ENCODE results near the gene ADGRD1. TPM values are rescaled to one million over a fixed set of nuclear protein-coding genes. Genes with fewer than 3 reads are reported as not detected.

The ADGRD1 gene
- total RNA-seq, 1 experiment from 2014 or later: 11.8 TPM

DNA sequence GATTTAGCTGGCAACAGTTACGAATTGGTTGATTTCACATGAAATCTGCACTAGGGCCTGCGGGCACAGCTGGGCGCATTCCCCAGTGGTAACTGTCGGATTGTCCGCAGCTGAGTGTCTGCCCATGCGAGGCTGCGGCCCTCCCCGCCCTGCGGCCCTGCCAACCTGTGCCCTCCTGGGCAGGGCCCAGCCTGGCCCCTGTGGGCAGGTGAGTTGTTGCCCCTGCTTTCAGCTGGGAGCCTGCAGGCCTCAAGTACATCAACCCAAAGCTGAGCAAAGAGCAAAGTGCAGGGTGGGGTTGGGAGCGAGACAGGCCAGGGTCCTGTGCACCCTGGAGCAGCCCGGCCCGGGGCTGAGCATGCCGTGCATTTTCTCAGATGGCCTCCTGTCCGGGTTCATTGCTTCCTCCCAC lies 89.1 kb downstream of the ADGRD1 start:
- DNase-seq (ENCODE audit: low read depth): no peak

DNA sequence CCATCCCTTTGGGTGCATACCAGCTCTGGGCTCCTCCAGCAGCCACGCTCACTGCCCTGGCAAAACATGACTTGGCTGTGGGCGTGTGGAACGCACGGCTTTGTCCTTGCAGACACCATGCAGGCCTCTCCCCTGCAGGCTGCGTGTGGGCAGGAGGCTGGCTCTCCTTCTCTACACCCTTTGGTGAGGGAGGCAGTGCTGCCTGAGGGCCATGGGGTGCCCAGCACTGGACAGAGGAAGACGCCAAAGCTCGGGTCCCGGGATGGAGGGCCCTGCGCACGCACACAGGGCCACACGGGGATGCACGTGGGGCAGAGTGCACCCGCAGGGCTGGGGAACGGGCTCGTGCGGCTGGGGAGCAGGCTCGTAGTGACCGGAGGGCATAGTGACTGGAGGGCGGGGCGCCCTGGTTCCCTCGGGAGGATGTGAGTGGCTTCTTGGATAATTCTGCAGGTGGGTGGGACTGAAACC lies 89.7 kb downstream of the ADGRD1 start:
- no peak for DNase-seq (ENCODE audit: low read depth)

DNA sequence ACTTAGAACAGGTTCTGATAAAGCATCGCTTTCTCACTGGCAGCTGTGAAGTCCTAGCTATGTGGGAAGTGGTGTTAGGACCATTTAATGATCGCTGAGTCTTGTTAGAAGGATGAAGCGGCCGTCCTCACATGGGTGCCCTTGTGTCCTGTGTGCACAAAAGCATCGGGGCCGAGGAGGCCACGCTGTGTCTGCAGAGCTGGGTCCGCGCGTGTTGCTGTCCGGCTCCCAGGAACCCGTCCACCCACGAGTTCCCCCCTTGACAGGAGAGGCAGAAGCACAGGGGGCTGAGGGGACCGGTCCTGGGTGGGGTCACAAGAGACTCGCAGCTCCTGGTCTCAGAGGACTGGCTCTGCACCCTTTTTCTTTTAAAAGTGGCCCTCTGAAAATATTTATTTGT lies 90.4 kb downstream of the ADGRD1 start:
- DNase-seq (ENCODE audit: low read depth): no peak

DNA sequence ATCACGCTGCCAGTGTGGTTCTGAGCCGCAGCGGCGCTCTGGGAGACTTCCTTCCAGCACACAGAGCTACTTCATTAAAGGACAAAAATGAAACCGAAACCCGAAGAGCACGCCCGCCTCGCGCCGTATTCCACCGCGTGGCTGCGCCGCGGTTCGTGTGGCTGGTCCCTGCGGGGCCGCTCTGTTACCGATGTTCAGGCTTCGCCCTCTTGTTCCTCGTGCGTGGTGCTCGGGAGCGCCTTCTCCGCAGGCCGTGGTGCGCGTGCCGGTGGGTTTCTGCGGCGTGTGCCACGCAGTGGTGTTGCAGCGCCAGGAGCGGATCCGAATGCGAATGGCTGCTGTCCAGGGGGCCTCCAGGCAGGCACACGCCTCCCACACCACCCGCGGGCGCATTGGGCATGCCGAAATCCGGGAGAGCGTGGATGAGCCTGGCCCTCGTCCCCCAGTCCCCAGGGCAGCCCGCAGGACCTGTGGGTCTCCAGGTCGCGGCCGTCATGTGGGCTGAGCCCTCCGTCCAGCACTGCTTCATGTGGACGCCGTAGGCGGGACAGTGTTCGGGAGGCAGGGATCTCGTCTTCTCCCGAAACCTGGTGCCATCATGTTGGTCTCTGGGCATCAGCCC lies 91.2 kb downstream of the ADGRD1 start:
- DNase-seq (ENCODE audit: low read depth): peak; percentile 79

DNA sequence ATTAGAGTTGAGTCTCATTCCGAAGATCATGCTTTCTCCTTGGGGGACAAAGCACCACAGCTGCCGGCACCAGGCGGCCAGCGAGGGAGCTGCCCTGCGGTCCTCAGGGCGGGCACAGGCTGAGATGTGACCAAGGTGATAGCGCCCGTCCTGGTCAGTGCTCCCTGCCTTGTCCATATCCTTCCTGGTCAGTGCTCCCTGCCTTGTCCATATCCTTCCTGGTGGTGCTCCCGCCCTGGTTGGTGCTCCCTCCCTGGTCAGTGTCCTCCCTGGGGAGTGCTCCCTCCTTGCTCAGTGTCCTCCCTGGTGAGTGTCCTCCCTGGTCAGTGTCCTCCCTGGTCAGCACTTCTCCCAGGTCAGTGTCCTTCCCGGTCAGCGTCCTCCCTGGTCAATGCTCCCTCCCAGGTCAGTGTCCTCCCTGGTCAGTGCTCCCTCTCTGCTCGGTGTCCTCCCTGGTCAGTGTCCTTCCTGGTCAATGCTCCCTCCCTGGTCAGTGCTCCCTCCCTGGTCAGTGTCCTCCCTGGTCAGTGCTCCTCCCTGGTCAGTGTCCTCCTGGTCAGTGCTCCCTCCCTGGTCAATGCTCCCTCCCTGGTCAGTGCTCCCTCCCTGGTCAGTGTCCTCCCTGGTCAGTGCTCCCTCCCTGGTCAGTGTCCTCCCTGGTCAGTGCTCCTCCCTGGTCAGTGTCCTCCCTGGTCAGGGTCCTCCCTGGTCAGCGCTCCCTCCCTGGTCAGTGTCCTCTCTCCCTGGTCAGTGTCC lies 92.2 kb downstream of the ADGRD1 start:
- no peak for DNase-seq (ENCODE audit: low read depth)

DNA sequence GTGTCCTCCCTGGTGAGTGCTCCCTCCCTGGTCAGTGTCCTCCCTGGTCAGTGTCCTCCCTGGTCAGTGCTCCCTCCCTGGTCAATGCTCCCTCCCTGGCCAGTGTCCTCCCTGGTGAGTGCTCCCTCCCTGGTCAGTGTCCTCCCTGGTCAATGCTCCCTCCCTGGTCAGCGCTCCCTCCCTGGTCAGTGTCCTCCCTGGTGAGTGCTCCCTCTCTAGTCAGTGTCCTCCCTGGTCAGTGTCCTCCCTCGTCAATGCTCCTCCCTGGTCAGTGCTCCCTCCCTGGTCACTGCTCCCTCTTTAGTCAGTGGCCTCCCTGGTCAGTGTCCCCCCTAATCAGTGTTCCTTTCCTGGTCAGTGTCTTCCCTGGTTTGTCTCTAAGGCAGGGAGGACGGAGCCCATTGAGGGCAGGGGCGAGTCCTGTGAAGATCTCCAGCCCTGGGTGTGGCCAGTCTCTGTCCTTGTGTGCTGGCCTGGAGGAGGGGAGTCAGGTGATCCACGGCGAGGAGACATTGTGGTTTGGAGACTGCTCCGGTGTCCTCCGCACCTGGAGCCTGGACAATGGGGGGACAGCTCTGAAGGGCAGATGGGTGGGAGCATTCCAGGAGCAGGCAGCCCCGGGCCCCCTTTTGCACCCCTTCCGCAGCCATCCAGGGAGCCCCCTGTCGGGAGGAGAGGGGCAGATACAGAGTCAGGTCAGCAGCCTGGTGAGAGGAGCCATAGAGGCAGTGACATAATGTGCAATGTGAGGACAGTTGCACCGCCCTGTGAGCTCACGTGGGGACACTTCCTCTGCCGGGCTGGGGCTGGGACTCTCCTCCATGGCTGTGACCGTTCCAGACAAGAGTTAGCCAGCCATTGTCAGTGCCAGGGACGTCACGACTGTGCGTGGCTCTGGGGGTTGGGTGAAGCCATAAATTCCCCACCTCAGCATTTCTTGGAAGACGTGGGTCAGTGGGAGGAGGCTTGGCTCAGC lies 93.4 kb downstream of the ADGRD1 start:
- DNase-seq (ENCODE audit: low read depth): no peak

DNA sequence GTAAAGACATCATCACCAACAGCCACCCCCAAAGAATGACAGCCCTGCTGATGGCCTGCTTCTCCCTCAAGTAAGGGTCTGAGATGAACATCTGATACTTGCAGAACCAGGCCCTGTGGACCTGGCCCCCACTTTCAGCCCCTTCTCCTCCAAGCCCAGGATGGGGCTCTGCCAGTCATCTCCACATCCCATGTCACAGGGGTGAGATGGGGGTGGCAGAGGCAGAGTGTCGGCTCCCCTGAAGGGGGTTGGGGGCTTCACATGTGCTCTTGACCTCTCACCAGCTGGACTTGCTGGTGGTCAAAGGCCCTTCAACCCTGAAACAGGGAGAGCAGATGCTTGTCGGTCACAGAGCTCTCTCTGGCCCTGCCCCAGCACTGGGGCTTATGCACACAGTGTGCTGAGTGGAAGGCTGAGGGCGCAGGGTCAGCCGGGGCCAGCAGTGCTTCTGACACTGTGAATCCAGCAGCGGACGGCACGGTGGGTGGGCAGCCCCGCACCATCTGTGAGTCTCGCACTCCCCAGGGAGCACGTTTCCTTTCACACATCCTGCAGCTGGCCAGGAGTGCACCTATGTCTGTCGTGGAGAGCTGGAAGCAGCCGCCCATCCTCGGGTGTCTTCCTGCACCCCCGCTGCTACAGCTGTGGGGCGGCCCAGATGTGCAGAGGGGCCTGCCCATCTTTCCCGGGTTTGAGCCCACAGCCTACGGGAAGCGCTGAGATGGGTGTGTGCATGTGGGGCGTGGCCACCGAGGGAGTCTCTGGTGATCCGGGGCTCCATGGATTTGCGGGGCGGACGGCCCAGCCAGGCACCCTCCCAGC lies 94.3 kb downstream of the ADGRD1 start:
- DNase-seq (ENCODE audit: low read depth): no peak

DNA sequence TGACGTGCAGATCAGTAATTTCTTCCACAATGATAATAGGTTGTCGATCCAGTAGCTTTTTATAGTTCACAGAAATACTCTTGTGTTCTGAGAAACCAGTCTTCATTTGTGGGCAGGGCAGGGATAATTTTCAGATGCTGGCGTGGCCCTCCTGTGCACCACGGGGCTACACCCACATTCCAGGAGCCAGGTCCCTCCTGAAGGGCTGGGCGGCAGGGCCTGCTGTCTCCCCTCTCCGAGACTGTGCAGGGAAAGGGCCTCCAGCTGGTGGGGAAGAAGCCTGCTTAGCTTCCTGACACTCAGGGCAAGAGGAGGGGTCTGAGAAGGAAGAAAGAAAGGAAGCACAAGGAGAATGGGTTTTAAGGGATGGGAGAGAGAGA lies 94.9 kb downstream of the ADGRD1 start:
- DNase-seq (ENCODE audit: low read depth): no peak

DNA sequence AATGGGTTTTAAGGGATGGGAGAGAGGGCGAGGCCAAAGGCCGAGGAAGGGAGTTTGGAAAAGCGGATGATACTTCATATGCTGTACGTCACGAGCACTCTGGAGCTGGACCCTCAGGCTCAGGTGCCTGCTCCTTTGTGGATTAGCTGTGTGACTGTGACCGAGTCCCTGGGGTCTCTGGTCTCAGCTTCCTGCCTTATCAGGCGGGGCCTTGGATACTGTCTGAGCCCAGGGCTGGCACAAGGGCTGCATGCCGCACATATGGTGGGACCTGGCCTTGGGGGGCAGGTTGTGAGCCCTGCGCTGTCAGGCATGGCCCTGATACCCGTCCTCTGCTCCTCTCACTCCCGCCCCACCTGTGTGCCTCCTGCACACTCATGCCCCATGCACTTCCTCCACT lies 95.3 kb downstream of the ADGRD1 start:
- DNase-seq (ENCODE audit: low read depth): no peak

DNA sequence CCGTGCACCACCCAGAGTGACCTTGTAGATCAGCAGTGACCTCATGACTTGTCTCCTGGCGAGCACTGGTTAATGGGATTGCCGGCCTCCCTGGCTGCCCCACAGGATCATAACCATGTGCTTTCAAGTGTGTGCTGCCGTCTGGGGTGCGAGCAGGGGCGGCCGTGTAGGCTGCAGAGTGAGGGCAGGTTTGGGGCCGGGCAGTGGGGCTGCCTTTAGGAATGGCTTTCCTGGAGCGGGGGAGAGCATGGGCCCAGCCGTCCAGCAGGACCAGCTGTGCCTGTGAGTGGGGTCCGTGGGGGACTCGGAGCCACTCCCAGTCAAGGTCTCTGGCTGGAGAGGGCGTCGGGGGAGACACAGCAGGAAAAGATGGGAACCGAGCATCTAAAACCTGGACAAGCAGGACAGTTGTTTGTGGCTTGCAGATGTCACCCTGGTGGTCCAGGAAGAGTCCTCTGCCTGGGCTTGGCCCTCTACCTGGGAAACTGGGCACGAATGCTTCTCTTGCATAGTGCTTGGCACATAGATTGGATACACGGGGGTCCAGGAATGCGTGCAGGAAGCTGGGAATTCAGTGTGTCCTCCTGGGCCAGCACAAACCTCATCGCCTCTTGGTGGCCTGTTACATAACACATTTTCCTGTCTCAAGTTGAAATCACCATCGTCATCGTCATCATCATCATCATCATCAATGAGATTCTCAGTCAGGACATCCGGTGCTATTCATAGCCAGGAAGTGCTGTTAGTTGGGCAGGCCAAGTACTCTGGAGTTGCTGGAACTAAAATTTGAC lies 96.0 kb downstream of the ADGRD1 start:
- no peak for DNase-seq (ENCODE audit: low read depth)

DNA sequence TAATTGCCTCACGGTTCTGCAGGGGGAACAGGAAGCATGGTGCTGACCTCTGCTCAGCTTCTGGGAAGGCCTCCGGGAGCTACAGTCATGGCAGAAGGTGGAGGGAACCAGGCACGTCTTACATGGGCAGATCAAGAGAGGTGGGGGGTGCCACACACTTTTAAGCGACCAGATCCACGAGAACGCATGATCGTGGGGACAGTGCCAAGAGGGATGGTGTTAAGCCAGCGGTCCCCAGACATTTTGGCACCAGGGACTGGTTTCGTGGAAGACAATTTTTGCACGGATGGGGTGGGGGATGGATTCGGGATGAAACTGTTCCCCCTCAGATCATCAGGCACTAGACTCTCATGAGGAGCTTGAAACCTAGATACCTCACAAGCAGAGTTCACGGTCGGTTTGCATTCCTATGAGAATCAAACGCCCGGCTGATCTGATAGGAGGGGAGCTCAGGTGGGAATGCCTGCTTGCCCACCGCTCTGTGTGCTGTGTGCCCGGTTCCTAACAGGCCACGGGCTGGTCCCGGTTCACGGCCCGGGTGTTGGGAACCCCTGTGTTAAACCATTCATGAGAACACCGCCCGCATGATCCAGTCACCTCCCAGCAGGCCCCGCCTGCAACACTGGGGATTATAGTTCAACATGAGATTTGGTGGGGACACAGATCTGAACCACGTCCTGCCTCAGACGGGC lies 96.9 kb downstream of the ADGRD1 start:
- no peak for DNase-seq (ENCODE audit: low read depth)

DNA sequence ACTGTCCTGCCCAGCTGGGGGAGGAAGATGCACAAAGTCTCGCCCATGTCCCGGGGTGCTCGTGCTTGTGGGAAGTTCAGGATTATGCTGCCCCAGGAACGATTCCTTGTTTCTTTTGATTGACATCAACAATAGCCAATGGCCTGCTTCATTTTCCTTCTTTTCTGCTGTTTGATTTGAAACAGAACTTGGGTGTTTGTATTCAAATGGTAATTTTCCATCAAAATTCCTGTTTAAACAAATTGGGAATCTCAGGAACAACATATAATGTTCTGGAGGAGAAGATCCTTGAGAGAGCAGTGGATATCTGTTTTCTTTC lies 97.4 kb downstream of the ADGRD1 start:
- no peak for DNase-seq (ENCODE audit: low read depth)

DNA sequence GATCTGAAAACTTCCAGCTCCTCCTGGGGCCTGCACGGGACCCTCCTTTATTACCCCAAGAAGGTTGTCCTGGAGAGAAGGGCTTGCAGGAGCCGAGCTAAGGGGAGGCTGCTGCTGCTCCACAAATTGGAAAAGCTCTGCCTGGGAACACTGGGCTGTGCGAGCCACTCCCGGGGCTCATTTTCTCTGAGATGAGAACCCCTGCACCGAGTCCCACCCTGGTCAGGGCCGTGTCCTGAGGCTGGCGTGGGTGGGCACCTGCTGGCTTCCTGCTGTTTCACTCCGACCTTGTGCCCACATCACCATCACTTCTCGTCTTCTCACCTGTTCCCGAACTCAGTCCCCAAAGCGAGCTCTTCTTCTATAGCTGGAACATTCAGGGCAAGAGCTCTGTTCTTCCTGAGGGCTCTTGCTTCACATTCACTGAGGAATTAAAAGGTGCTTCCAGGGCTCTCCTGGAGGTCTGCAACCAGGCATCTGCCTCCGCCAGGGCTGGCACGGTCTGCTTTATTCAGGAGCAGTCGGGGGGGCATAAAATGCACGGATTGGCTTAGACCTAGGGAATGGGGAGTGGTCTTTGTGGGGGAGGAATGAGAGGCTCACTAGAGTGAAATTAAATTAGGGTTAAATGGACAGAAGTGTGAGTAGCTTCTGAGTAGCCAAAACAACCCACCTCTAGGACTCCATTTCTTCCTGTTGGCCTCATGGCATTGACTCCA lies 98.5 kb downstream of the ADGRD1 start:
- DNase-seq (ENCODE audit: low read depth): no peak

- no peak for DNase-seq (ENCODE audit: low read depth)
Measured at GRCh38 chr12:131052929-131053328, 99.2 kb downstream of the ADGRD1 start.

- DNase-seq (ENCODE audit: low read depth): no peak
Measured at GRCh38 chr12:131053567-131053966, 99.9 kb downstream of the ADGRD1 start.

DNA sequence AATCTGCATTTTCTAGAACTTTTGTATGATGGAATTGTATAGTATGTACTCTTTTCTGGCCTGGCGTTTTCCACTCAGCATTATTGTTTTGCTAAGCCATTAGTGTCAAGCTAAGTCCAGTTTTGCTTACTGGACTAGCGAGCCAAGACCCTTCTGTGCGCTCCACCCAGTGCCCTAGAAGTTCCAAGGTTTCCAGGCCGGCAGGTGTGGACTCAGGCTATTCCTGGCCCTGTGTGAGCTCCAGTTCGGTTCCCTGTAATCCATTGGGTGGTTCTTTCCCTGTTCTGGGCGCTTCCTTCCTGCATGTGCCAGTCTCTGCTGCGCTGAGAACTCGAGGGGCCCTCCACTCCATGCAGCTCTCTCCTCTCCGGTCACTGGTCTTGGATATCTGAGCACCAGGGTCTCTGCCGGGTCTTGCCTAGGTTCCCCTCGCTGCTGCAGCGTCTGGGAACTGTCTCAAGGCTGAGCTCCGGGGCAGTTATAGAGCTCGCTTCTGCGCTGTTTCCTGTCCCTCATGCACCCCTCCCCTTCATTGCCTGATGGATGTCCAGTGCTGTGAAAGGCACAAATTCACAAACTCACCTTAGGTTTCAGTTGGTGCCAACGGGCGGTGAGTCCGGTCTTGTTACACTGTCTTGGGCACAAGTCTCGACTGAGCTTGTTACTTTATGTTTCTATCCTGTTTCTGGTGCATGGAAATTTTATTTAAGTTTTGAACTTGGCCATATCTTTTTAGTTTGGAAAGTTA lies 100.8 kb downstream of the ADGRD1 start:
- no peak for DNase-seq (ENCODE audit: low read depth)

GRCh38 chr12:131055093-131055465 lies 101.4 kb downstream of the ADGRD1 start:
- DNase-seq (ENCODE audit: low read depth): no peak

GRCh38 chr12:131055596-131056233 lies 102.0 kb downstream of the ADGRD1 start:
- no peak for DNase-seq (ENCODE audit: low read depth)
